K562 (cell line): ENCODE data around the gene MED29. TPM values are rescaled to one million over a fixed set of nuclear protein-coding genes. Genes with fewer than 3 reads are reported as not detected.
A peak's percentile ranks its signal among the peaks of the same experiment; 100 is the strongest.

Source experiments
- E2F3 ChIP-seq: fragments of 250-450 bp; sonication (Bioruptor Pico); IDR thresholded peaks from 2 replicates; pipeline ENCODE4 v1.4.0; 2020; ENCODE audit warnings: mild to moderate bottlenecking
- FUS ChIP-seq: fragments of 200-400 bp; formaldehyde crosslinking; optimal IDR thresholded peaks from 2 replicates; pipeline ENCODE3; 2017; ENCODE audit warnings: low read depth, low read length
- ILF3 ChIP-seq: fragments of 450-650 bp; IDR thresholded peaks from 2 replicates; pipeline ENCODE4 v1.6.1; 2018; ENCODE audit warnings: antibody characterized with exemption, mild to moderate bottlenecking, moderate library complexity, borderline replicate concordance
- MGA ChIP-seq: fragments of 450-650 bp; IDR thresholded peaks from 2 replicates; pipeline ENCODE4 v1.6.1; 2016; ENCODE audit warnings: mild to moderate bottlenecking, moderate library complexity
- MNT ChIP-seq, 2 experiments: fragments of 450-650 bp; conservative IDR thresholded peaks; 2 replicates each; pipeline ENCODE4 v1.6.1; 2017; ENCODE audit warnings: mild to moderate bottlenecking in 2 of 2, moderate library complexity in 2 of 2
- PCBP2 ChIP-seq: fragments of 200-400 bp; formaldehyde crosslinking; IDR thresholded peaks from 2 replicates; pipeline ENCODE4 v1.6.1; 2018; ENCODE audit warnings: low read length, low read depth, mild to moderate bottlenecking, moderate library complexity; ENCODE audit not compliant: poor library complexity, severe bottlenecking
- POLR2G ChIP-seq: fragments of 200-400 bp; formaldehyde crosslinking; IDR thresholded peaks from 2 replicates; pipeline ENCODE4 v1.6.1; 2017; ENCODE audit warnings: low read depth, mild to moderate bottlenecking, antibody characterized with exemption, low read length, moderate library complexity
- SIRT6 ChIP-seq: IDR thresholded peaks from one replicate; pipeline ENCODE4 v1.6.1; 2012; ENCODE audit warnings: low read depth, mild to moderate bottlenecking, control low read depth, inconsistent platforms, low read length, moderate library complexity
- ZNF609 ChIP-seq: sonication (generic); formaldehyde crosslinking; IDR thresholded peaks from 2 replicates; pipeline ENCODE4 v1.8.1; 2023; ENCODE audit warnings: missing genetic modification reagents, mild to moderate bottlenecking, borderline replicate concordance
- ZZZ3 ChIP-seq: fragments of 450-650 bp; IDR thresholded peaks from 2 replicates; pipeline ENCODE4 v1.6.1; 2016; ENCODE audit warnings: antibody characterized with exemption, mild to moderate bottlenecking, moderate library complexity
- polyA plus RNA-seq, 8 experiments: library from polyadenylated mRNA; depleted of rRNA in 4 of 8; stranded (reverse) in 5 of 8; unstranded in 3 of 8; fragments of >200 nt; fragmentation: Nextera tagmentation in 2 of 8; fragmentation: Illumina TruSeq in 1 of 8; extraction: Ambion mirVana in 2 of 8; extraction: Trizol in 1 of 8; gene quantifications; 2 replicates each; pipeline versions ENCODE4 v1.2.1 to v1.2.3, GENCODE V29; 2011 to 2014; ENCODE audit warnings: inconsistent platforms in 1 of 8, missing spikeins in 1 of 8
- total RNA-seq, 7 experiments: library from RNA; depleted of rRNA in 6 of 7; stranded (reverse); fragments of >200 nt in 6 of 7; fragmentation: Illumina TruSeq in 2 of 7; extraction: Trizol in 2 of 7; gene quantifications; 2 replicates each; pipeline versions ENCODE4 v1.2.1 to v1.2.3, GENCODE V29; 2011 to 2021; ENCODE audit warnings: low replicate concordance in 1 of 7

MED29 gene
- total and polyA plus RNA-seq, 9 of the 15 experiments (the other 6 are each of a cell fraction or from before 2014, with no cell fraction given): 1.8 to 22.6 (median 12.4) TPM

GRCh38 chr19:39356647-39357046 lies 34.5 kb upstream of the MED29 start (continued):
- TF ChIP-seq MGA (peak; percentile 64; the same call in 1 of the 2 replicates), E2F3 (CRISPR knock-in tag) (no peak), ZZZ3 (no peak), PCBP2 (no peak), ILF3 (no peak), ZNF609 (CRISPR knock-in tag) (no peak), FUS (no peak), MNT (conservative IDR thresholded peaks at IDR 0.05) (peak; percentile 67 to 68; a peak in 3 of 4 replicates), POLR2G (peak; percentile 64), SIRT6 (no peak)
